ENCODE results near the gene DNAJC25. TPM values are rescaled to one million over a fixed set of nuclear protein-coding genes. Genes with fewer than 3 reads are reported as not detected.

Gene DNAJC25
- total RNA-seq, 1 donor, result 8.3 TPM

DNA sequence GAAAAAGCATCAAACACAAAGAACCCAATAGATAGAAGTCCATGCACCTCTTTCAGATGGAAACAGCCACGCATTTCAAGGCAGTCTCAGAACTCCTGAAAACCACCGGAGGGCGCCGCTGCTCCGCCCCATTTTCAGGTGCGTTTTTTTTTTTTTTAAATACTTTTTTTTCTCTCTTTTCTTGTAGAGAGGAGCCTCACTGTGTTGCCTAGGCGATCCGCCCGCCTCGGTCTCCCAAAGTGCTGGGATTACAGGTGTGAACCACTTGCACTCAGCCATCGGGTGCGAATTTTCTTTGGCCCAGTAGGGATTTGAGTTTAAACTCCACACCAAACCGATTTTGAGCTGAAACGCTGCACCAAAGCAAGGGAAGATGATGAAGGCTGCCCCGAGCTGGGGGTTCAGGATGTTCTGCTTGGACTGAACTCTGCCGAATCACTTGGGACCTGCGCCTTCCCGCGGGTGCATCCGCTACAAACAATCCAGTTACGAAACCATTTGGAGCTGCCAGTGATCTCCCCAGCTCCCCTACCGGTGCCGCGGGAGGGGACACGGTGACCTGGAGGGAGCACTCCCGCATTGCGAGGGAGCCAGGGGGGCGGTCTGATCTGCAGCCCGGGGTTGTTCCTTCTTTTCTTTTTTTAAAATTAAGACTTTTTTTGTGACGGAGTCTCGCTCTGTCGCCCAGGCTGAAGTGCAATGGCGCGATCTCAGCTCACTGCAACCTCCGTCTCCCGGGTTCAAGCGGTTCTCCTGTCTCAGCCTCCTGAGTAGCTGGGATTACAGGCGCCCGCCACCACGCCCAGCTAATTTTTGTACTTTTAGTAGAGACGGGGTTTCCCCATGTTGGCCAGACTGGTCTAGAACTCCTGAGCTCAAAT lies 33.0 kb upstream of the DNAJC25 start:
- Histone ChIP-seq H2AFZ (ENCODE audit: low read length) (peak overlapping the region; percentile 85), H3K4me3 (ENCODE audit: insufficient read depth, low read length) (peak overlapping the region; percentile 89), H3K4me1 (ENCODE audit: insufficient read depth, low read length) (peaks cover 7% of the 10 kb centered on the region), H3K79me2 (ENCODE audit: insufficient read depth, low read length) (peaks cover 13% of the 10 kb centered on the region), H3K4me2 (ENCODE audit: insufficient read depth, low read length) (peak overlapping the region; percentile 81), H3K27me3 (ENCODE audit: insufficient read depth, low read length) (no peaks in the 10 kb centered on the region), H3K36me3 (ENCODE audit: insufficient read depth, low read length) (peaks cover 38% of the 10 kb centered on the region), H3K27ac (ENCODE audit: low read depth, low read length) (peak overlapping the region; percentile 83), H3K9me3 (ENCODE audit: low read depth, low read length) (no peaks in the 10 kb centered on the region), H4K20me1 (ENCODE audit: insufficient read depth, low read length) (peaks cover 5% of the 10 kb centered on the region)
- TF ChIP-seq, protein P1, sequence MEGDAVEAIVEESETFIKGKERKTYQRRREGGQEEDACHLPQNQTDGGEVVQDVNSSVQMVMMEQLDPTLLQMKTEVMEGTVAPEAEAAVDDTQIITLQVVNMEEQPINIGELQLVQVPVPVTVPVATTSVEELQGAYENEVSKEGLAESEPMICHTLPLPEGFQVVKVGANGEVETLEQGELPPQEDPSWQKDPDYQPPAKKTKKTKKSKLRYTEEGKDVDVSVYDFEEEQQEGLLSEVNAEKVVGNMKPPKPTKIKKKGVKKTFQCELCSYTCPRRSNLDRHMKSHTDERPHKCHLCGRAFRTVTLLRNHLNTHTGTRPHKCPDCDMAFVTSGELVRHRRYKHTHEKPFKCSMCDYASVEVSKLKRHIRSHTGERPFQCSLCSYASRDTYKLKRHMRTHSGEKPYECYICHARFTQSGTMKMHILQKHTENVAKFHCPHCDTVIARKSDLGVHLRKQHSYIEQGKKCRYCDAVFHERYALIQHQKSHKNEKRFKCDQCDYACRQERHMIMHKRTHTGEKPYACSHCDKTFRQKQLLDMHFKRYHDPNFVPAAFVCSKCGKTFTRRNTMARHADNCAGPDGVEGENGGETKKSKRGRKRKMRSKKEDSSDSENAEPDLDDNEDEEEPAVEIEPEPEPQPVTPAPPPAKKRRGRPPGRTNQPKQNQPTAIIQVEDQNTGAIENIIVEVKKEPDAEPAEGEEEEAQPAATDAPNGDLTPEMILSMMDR (IDR thresholded peaks at IDR 0.05; ENCODE audit: extremely low read depth, low read depth, low read length), result peak; percentile 78
- DNase-seq (ENCODE audit: insufficient read length, low spot score, missing footprints), result peak; percentile 83

DNA sequence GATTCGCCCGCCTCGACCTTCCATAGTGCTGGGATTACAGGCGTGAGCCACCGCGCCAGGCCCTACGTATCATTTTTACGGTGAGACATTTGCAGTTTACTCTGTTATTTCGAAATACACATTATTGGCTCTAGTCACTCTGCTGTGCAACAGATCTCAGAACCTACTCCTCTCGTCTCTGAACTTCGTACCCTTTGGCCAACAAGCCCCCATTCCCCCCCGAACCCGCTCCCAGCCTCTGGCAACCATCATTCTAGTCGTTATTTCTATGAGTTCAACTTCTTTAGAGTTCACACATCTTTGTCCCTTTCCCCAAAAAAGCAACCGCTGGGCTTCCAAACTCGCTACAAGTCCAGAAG lies 32.4 kb upstream of the DNAJC25 start:
- peak; percentile 63 for DNase-seq (ENCODE audit: insufficient read length, low spot score, missing footprints)
- H3K4me3 ChIP-seq (ENCODE audit: insufficient read depth, low read length), result peak overlapping the region; percentile 89
- H3K4me2 ChIP-seq (ENCODE audit: insufficient read depth, low read length), result peak overlapping the region; percentile 81
- peak overlapping the region; percentile 83 for H3K27ac ChIP-seq (ENCODE audit: low read depth, low read length)
- H3K27me3 ChIP-seq (ENCODE audit: insufficient read depth, low read length), result no peaks in the 10 kb centered on the region
- H3K4me1 ChIP-seq (ENCODE audit: insufficient read depth, low read length), result peaks cover 7% of the 10 kb centered on the region
- H3K79me2 ChIP-seq (ENCODE audit: insufficient read depth, low read length), result peaks cover 13% of the 10 kb centered on the region
- peaks cover 31% of the 10 kb centered on the region for H3K36me3 ChIP-seq (ENCODE audit: insufficient read depth, low read length)
- H3K9me3 ChIP-seq (ENCODE audit: low read depth, low read length), result no peaks in the 10 kb centered on the region
- TF ChIP-seq, protein P1 (IDR thresholded peaks at IDR 0.05; ENCODE audit: extremely low read depth, low read depth, low read length), result no peak
- peak overlapping the region; percentile 85 for H2AFZ ChIP-seq (ENCODE audit: low read length)
- peaks cover 5% of the 10 kb centered on the region for H4K20me1 ChIP-seq (ENCODE audit: insufficient read depth, low read length)

DNA sequence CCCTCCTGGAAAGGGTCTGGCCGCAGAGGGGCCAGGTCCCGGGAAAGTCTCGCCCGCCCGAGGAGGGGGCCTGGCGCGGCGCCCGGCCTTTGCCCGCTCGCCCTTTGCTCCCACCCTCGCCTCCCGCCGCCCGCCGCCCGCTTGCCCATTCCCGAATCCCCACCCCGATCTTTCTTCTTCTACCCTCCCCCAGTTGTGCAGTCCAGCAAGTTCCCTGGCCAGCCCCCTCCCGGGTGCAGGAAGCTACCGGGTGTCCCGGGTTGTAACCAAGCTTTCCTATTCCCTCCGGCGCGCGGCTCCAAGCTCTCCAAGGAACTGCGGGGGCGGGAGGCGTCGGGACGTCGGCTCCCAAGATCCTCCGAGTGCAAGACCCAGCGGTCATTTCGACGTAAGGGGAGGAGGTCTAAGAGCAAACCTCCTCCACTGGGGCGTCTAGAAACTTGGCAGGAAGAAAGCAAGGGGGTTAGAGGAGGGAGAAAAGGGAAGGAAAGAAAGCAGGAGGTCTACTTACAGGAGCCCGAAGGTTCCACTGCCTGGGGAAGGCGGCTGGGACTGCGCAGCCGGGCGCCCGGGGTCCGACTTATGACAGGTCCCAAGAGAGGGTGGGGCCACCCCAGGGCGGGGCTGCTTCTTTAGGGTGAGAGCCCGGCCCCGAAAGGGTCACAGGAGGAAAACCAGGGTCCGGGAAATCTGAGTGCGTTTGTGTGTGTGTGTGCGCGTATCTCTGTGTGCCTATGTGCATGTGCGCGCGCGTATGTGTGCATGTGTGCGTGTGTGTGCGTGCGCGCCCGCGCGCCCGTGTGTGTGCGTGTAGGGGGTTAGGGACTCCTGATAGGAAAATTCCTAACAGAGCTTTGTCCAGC lies 31.8 kb upstream of the DNAJC25 start, which contains the start of gene PTGR1:
Gene PTGR1, minus strand, starts transcription at position 556 of the 863 bp plus-strand sequence. CDS start 2,225 bp downstream, outside the sequence.
- no peaks in the 10 kb centered on the region for H3K27me3 ChIP-seq (ENCODE audit: insufficient read depth, low read length)
- DNase-seq (ENCODE audit: insufficient read length, low spot score, missing footprints), result peak; percentile 96
- H3K36me3 ChIP-seq (ENCODE audit: insufficient read depth, low read length), result peaks cover 25% of the 10 kb centered on the region
- peak within 1 kb of the TSS; percentile 89 for H3K4me3 ChIP-seq (ENCODE audit: insufficient read depth, low read length)
- H4K20me1 ChIP-seq (ENCODE audit: insufficient read depth, low read length), result peaks cover 5% of the 10 kb centered on the region
- peak within 1 kb of the TSS; percentile 94 for H2AFZ ChIP-seq (ENCODE audit: low read length)
- H3K9me3 ChIP-seq (ENCODE audit: low read depth, low read length), result no peaks in the 10 kb centered on the region
- peak within 1 kb of the TSS; percentile 83 for H3K27ac ChIP-seq (ENCODE audit: low read depth, low read length)
- peak within 1 kb of the TSS; percentile 81 for H3K4me2 ChIP-seq (ENCODE audit: insufficient read depth, low read length)
- peaks cover 7% of the 10 kb centered on the region for H3K4me1 ChIP-seq (ENCODE audit: insufficient read depth, low read length)
- TF ChIP-seq, protein P1 (IDR thresholded peaks at IDR 0.05; ENCODE audit: extremely low read depth, low read depth, low read length), result no peak
- H3K79me2 ChIP-seq (ENCODE audit: insufficient read depth, low read length), result peaks cover 13% of the 10 kb centered on the region
